SU-DHL-6 (cell line): ENCODE measurements around the gene IL21R.

Experiments
- H2AFZ ChIP-seq: fragments of 200-600 bp; sonication (generic); 2 replicates; pipeline ENCODE4 v1.6.1; 2014; ENCODE audit warnings: low read depth, mild to moderate bottlenecking, moderate library complexity, mixed read lengths, antibody characterized with exemption, low read length; ENCODE audit not compliant: severe bottlenecking
- H3F3A ChIP-seq: fragments of 200-600 bp; shearing (Covaris generic); 2 replicates; pipeline ENCODE4 v1.6.0; 2016; ENCODE audit warnings: antibody characterized with exemption, mild to moderate bottlenecking; ENCODE audit not compliant: insufficient read depth
- H3K27ac ChIP-seq: fragments of 200-600 bp; sonication (generic); 2 replicates; pipeline ENCODE4 v1.5.1; 2016; ENCODE audit warnings: low read depth, mild to moderate bottlenecking, low read length, moderate library complexity, mixed read lengths
- H3K27me3 ChIP-seq: fragments of 200-600 bp; sonication (generic), shearing (Covaris generic); 2 replicates; pipeline ENCODE4 v1.6.0; 2014; ENCODE audit warnings: mild to moderate bottlenecking, low read length
- H3K36me3 ChIP-seq: fragments of 200-600 bp; sonication (generic); 2 replicates; pipeline ENCODE4 v1.6.1; 2014; ENCODE audit warnings: mild to moderate bottlenecking, low read length, mixed read lengths
- H3K4me2 ChIP-seq: fragments of 300-600, 200-600 bp; shearing (Covaris generic), sonication (generic); 2 replicates; pipeline ENCODE4 v1.6.0; 2014; ENCODE audit warnings: low read length, low read depth, mild to moderate bottlenecking; ENCODE audit not compliant: poor library complexity, severe bottlenecking
- H3K4me3 ChIP-seq: fragments of 200-600 bp; sonication (generic); 2 replicates; pipeline ENCODE4 v1.5.1; 2014; ENCODE audit warnings: antibody characterized with exemption, low read length, mild to moderate bottlenecking, mixed read lengths; ENCODE audit not compliant: insufficient read depth, poor library complexity, severe bottlenecking
- H3K79me2 ChIP-seq: fragments of 200-600 bp; sonication (generic); 2 replicates; pipeline ENCODE4 v1.6.1; 2014; ENCODE audit warnings: mild to moderate bottlenecking, low read length, moderate library complexity; ENCODE audit not compliant: insufficient read depth
- H3K9ac ChIP-seq: fragments of 200-600 bp; sonication (generic); 2 replicates; pipeline ENCODE4 v1.7.0; 2014; ENCODE audit warnings: mild to moderate bottlenecking, low read length
- H3K9me2 ChIP-seq: fragments of 200-600 bp; sonication (generic); replicated peaks from 2 replicates; pipeline ENCODE4 v1.6.1; 2014; ENCODE audit warnings: low read length; ENCODE audit not compliant: insufficient read depth
- H3K9me3 ChIP-seq: fragments of 200-600 bp; sonication (generic); 2 replicates; pipeline ENCODE4 v1.6.1; 2014; ENCODE audit warnings: low read length, mixed read lengths; ENCODE audit not compliant: insufficient read depth
- H4K20me1 ChIP-seq: fragments of 200-600 bp; sonication (generic); 2 replicates; pipeline ENCODE4 v1.6.1; 2014; ENCODE audit warnings: low read depth, mild to moderate bottlenecking, antibody characterized with exemption, low read length, moderate library complexity, mixed read lengths
- EZH2phosphoT487 ChIP-seq: fragments of 200-600 bp; sonication (generic), shearing (Covaris generic); conservative IDR thresholded peaks from 2 replicates; pipeline ENCODE4 v1.6.1; 2018; ENCODE audit warnings: mild to moderate bottlenecking, antibody characterized with exemption, low read length, moderate library complexity, mixed read lengths
- TF ChIP-seq, protein P1 (sequence below): fragments of 200-600 bp; sonication (generic); IDR thresholded peaks from one replicate; pipeline ENCODE4 v1.5.1; 2017; ENCODE audit warnings: antibody characterized with exemption, mild to moderate bottlenecking, low read length, moderate library complexity; ENCODE audit not compliant: insufficient read depth, poor library complexity, severe bottlenecking

The IL21R gene

GRCh38 chr16:27463741-27464591 lies 62.0 kb downstream of the IL21R start:
- Histone ChIP-seq H3K4me3 (no peak overlapping the region), H3K9me2 (no peaks in the 10 kb centered on the region), H3K79me2 (no peaks in the 10 kb centered on the region), H3F3A (no peaks in the 10 kb centered on the region), H2AFZ (no peak overlapping the region), H3K9me3 (no peaks in the 10 kb centered on the region), H3K9ac (no peak overlapping the region), H3K27me3 (no peaks in the 10 kb centered on the region), H3K36me3 (no peaks in the 10 kb centered on the region), H4K20me1 (no peaks in the 10 kb centered on the region), H3K4me2 (no peak overlapping the region), H3K27ac (no peak overlapping the region)
- TF ChIP-seq, protein P1, sequence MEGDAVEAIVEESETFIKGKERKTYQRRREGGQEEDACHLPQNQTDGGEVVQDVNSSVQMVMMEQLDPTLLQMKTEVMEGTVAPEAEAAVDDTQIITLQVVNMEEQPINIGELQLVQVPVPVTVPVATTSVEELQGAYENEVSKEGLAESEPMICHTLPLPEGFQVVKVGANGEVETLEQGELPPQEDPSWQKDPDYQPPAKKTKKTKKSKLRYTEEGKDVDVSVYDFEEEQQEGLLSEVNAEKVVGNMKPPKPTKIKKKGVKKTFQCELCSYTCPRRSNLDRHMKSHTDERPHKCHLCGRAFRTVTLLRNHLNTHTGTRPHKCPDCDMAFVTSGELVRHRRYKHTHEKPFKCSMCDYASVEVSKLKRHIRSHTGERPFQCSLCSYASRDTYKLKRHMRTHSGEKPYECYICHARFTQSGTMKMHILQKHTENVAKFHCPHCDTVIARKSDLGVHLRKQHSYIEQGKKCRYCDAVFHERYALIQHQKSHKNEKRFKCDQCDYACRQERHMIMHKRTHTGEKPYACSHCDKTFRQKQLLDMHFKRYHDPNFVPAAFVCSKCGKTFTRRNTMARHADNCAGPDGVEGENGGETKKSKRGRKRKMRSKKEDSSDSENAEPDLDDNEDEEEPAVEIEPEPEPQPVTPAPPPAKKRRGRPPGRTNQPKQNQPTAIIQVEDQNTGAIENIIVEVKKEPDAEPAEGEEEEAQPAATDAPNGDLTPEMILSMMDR: no peak

DNA sequence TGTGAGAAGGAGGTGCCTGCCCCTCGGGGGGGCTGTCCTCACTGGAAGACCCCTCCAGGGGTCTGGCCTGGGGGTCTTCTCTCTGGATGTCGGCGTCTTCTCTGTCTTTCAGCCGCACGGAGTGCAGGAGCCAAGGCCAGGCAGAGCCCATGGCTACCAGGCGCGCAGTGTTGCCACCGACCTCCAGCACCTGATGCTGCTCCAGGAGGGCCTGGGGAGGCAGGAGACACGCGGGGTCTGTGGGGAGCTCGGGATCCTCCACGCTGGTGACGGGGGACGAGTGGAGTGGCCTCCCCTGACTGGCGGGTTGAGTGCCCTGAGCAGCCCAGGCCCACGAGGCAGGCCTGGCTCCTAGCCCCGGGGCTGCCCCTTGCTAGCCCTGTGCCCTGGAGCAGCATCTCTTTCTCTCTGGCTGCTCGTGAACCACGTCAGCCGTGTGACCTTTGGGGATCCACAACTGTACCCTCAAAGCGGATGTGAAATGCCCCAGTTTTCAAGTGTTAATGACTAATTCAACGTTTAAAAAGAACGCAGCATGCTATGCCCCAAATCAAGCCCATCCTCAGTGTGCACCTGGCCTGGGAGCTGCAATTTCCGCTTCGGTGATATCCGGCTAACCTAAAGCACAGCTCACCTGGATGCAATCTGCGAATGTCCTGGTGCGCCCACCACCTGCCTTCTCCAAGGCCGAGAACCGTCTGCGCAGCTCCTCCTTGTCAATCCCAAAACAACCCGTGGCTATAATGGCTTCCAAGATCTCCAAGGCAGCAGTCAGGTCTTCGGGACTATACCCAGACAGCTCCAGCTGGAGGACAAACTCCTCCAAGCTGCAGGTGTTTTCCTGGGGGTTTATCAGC lies 62.9 kb downstream of the IL21R start:
- TF ChIP-seq EZH2phosphoT487: no peak
- TF ChIP-seq, protein P1: no peak
- Histone ChIP-seq H2AFZ (no peak overlapping the region), H4K20me1 (no peaks in the 10 kb centered on the region), H3K79me2 (no peaks in the 10 kb centered on the region), H3K4me3 (no peak overlapping the region), H3K9me3 (no peaks in the 10 kb centered on the region), H3K9me2 (no peaks in the 10 kb centered on the region), H3K27me3 (no peaks in the 10 kb centered on the region), H3K36me3 (no peaks in the 10 kb centered on the region), H3K27ac (no peak overlapping the region), H3K9ac (no peak overlapping the region), H3K4me2 (no peak overlapping the region), H3F3A (no peaks in the 10 kb centered on the region)

DNA sequence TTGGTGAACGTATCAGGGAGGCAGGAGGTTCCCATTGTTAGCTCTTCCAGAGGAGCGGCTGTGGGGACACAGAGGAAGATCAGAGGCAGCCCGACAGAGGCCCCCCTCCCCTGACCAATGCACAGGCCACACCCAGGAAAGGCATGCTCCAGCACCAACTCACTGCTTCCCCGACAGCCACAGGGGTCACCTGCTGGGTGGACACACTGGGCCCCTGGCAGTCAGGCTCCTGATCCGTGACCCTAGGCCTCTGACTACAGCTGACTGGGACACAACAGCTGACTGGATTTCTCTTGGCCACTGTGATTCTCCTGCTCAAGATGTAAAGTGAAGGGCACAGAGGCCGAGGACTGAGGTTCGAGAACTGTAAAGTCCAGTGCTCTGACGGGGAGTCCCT lies 63.5 kb downstream of the IL21R start:
- Histone ChIP-seq H3K27me3 (no peaks in the 10 kb centered on the region), H3K9me3 (no peaks in the 10 kb centered on the region), H3K36me3 (no peaks in the 10 kb centered on the region), H3K4me2 (no peak overlapping the region), H3K4me3 (no peak overlapping the region), H3K9me2 (no peaks in the 10 kb centered on the region), H4K20me1 (no peaks in the 10 kb centered on the region), H3K27ac (no peak overlapping the region), H3K9ac (no peak overlapping the region), H3K79me2 (no peaks in the 10 kb centered on the region), H2AFZ (no peak overlapping the region), H3F3A (no peaks in the 10 kb centered on the region)
- TF ChIP-seq, protein P1: no peak
- TF ChIP-seq EZH2phosphoT487: no peak
